CD4-positive, alpha-beta T cell treated with Interleukin-21 for 1 hour (primary cell): ENCODE data around the gene OSMR.

Experiments used
- DNase-seq: peaks from one replicate; pipeline ENCODE4 v3.0.0-alpha.2; 2020

Gene OSMR

GRCh38 chr5:38932854-38933408 is 87.1 kb downstream of the OSMR start:
- DNase-seq = no peak

GRCh38 chr5:38935437-38935836 is 89.6 kb downstream of the OSMR start:
- no peak for DNase-seq

- no peak for DNase-seq
Observed at GRCh38 chr5:38936269-38936668, 90.5 kb downstream of the OSMR start.

- no peak for DNase-seq
Observed at GRCh38 chr5:38938424-38938823, 92.6 kb downstream of the OSMR start.

GRCh38 chr5:38938973-38939372 is 93.2 kb downstream of the OSMR start:
- DNase-seq = no peak

GRCh38 chr5:38940230-38940858 is 94.5 kb downstream of the OSMR start:
- DNase-seq = no peak

GRCh38 chr5:38941912-38942311 is 96.1 kb downstream of the OSMR start:
- no peak for DNase-seq

- DNase-seq = no peak
Observed at GRCh38 chr5:38944282-38944681, 98.5 kb downstream of the OSMR start.

- DNase-seq = no peak
Observed at GRCh38 chr5:38948501-38948900, 102.7 kb downstream of the OSMR start.

GRCh38 chr5:38953426-38954012 is 107.7 kb downstream of the OSMR start:
- no peak for DNase-seq

GRCh38 chr5:38961691-38962090 is 115.9 kb downstream of the OSMR start:
- DNase-seq = no peak

GRCh38 chr5:38968665-38969064 is 122.9 kb downstream of the OSMR start:
- no peak for DNase-seq

- no peak for DNase-seq
Observed at GRCh38 chr5:38978036-38978435, 132.2 kb downstream of the OSMR start.

- DNase-seq = no peak
Observed at GRCh38 chr5:38979535-38979934, 133.7 kb downstream of the OSMR start.
